ENCODE data around the gene ANKRD34C.

- TF ChIP-seq CTCF (IDR thresholded peaks at IDR 0.05) (no peak), FOSL2 (IDR thresholded peaks at IDR 0.05; ENCODE audit: borderline replicate concordance, low read depth) (no peak), YY1 (IDR thresholded peaks at IDR 0.05; ENCODE audit: low read depth) (no peak), EZH2phosphoT487 (IDR thresholded peaks at IDR 0.05; ENCODE audit: borderline replicate concordance, low read depth) (no peak), IRF3 (IDR thresholded peaks at IDR 0.05; ENCODE audit: low read depth, low read length) (no peak), MXI1 (IDR thresholded peaks at IDR 0.05; ENCODE audit: low read depth, low read length) (no peak), FOXM1 (IDR thresholded peaks at IDR 0.05; ENCODE audit: low read depth) (no peak), EP300 (IDR thresholded peaks at IDR 0.05; ENCODE audit: borderline replicate concordance in 1 of 2, low read depth in 1 of 2, low read length in 1 of 2) (no peak), GABPA (IDR thresholded peaks at IDR 0.05; ENCODE audit: low read depth) (no peak), TAF1 (IDR thresholded peaks at IDR 0.05; ENCODE audit: borderline replicate concordance, low read depth, low read length) (no peak)
Measured at GRCh38 chr15:79322306-79322705, 39.8 kb downstream of the ANKRD34C start.
